ENCODE measurements around the gene EPN3. TPM values are rescaled to one million over a fixed set of nuclear protein-coding genes. Genes with fewer than 3 reads are reported as not detected.

The EPN3 gene
- total RNA-seq, 4 donors from 2014 or later, result 3.0 to 17.3 (median 13.0) TPM

DNA sequence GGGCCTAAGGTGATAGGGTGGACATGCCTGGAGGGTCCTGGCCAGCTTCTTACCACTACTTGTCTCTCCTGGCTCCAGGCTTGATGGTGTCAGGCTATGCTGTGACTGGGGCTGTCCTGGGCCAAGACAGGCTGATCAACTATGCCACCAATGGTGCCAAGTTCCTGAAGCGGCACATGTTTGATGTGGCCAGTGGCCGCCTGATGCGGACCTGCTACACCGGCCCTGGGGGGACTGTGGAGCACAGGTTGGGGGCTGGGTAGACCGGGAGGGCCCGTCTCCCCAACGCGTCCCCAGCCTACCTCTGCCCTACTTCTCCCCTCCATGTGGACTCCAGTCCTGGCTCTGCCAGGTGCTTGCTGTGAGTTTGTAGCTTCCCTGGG lies 18.9 kb downstream of the EPN3 start:
- H3K36me3 ChIP-seq, result peaks cover 0 to 23% (median 0%) of the 10 kb centered on the region in 3 donors
- H3K27ac ChIP-seq, result no peak overlapping the region
- peaks cover 0 to 11% (median 5%) of the 10 kb centered on the region in 4 donors for H3K4me1 ChIP-seq
- no peak overlapping the region for H3K4me3 ChIP-seq
- TF ChIP-seq, protein P1, sequence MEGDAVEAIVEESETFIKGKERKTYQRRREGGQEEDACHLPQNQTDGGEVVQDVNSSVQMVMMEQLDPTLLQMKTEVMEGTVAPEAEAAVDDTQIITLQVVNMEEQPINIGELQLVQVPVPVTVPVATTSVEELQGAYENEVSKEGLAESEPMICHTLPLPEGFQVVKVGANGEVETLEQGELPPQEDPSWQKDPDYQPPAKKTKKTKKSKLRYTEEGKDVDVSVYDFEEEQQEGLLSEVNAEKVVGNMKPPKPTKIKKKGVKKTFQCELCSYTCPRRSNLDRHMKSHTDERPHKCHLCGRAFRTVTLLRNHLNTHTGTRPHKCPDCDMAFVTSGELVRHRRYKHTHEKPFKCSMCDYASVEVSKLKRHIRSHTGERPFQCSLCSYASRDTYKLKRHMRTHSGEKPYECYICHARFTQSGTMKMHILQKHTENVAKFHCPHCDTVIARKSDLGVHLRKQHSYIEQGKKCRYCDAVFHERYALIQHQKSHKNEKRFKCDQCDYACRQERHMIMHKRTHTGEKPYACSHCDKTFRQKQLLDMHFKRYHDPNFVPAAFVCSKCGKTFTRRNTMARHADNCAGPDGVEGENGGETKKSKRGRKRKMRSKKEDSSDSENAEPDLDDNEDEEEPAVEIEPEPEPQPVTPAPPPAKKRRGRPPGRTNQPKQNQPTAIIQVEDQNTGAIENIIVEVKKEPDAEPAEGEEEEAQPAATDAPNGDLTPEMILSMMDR (IDR thresholded peaks at IDR 0.05), result no peak
- no peak for TF ChIP-seq POLR2A (IDR thresholded peaks at IDR 0.05)
- no peaks in the 10 kb centered on the region for H3K9me3 ChIP-seq
- H3K27me3 ChIP-seq, result no peaks in the 10 kb centered on the region
- no peak for DNase-seq

DNA sequence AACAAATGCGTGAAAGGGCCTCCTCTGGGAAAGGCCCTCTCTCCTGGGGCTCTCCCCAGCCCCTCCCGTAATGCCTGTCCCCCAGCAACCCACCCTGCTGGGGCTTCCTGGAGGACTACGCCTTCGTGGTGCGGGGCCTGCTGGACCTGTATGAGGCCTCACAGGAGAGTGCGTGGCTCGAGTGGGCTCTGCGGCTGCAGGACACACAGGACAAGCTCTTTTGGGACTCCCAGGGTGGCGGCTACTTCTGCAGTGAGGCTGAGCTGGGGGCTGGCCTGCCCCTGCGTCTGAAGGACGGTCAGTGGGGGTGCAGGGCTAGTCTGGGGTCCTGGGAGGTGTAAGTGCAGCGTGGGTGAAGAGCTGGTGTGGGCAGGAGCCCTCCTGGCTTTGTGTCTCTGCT lies 19.3 kb downstream of the EPN3 start:
- TF ChIP-seq POLR2A (IDR thresholded peaks at IDR 0.05), result no peak
- TF ChIP-seq, protein P1 (IDR thresholded peaks at IDR 0.05), result no peak
- Histone ChIP-seq H3K4me1 (peaks cover 0 to 11% (median 3%) of the 10 kb centered on the region in 4 donors), H3K27ac (no peak overlapping the region), H3K36me3 (peaks cover 0 to 23% (median 0%) of the 10 kb centered on the region in 3 donors), H3K9me3 (no peaks in the 10 kb centered on the region), H3K27me3 (no peaks in the 10 kb centered on the region), H3K4me3 (no peak overlapping the region)
- no peak for DNase-seq

DNA sequence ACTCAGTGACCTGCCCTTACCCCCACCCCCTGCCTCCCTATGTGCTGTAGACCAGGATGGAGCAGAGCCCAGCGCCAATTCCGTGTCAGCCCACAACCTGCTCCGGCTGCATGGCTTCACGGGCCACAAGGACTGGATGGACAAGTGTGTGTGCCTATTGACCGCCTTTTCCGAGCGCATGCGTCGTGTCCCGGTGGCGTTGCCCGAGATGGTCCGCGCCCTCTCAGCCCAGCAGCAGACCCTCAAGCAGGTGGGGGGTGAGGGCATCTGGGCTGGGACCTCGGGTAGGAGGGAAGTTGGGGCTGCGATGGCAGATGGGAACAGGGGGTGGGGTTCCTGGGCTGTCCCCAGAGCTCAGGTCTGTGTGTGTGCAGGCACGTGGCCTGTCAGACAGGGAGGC lies 21.7 kb downstream of the EPN3 start:
- peaks cover 0 to 23% (median 0%) of the 10 kb centered on the region in 3 donors for H3K36me3 ChIP-seq
- TF ChIP-seq, protein P1 (IDR thresholded peaks at IDR 0.05), result no peak
- TF ChIP-seq POLR2A (IDR thresholded peaks at IDR 0.05), result no peak
- no peak overlapping the region for H3K27ac ChIP-seq
- H3K9me3 ChIP-seq, result no peaks in the 10 kb centered on the region
- no peak overlapping the region for H3K4me3 ChIP-seq
- no peak for DNase-seq
- H3K27me3 ChIP-seq, result peaks cover 0 to 3% of the 10 kb centered on the region in 2 donors
- H3K4me1 ChIP-seq, result peaks cover 0 to 6% (median 5%) of the 10 kb centered on the region in 4 donors

DNA sequence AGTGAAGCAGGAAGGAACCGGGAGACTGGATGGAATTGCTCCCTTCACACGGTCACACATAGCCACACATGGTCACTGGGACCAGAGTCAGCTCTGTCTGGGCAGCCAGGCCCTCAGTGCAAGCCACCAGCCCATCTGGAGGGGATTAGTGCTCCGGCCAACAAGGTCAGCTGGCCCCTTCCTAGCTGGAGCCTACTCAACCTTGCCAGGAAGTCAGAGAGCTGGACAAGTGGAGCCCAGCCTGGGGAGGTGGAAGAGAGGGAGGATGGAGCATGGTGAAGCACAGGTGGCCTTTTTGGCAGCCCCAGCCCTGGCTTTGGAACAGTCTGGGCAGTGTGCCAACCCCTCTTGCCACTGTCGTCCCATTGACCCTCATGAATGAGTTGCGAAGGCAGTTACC lies 24.3 kb downstream of the EPN3 start:
- TF ChIP-seq, protein P1 (IDR thresholded peaks at IDR 0.05), result no peak
- TF ChIP-seq POLR2A (IDR thresholded peaks at IDR 0.05), result no peak
- Histone ChIP-seq H3K27ac (no peak overlapping the region), H3K36me3 (peaks cover 0 to 10% (median 0%) of the 10 kb centered on the region in 3 donors), H3K4me3 (no peak overlapping the region), H3K27me3 (peaks cover 0 to 24% of the 10 kb centered on the region in 2 donors), H3K4me1 (peaks cover 0 to 31% (median 28%) of the 10 kb centered on the region in 4 donors), H3K9me3 (no peaks in the 10 kb centered on the region)
- DNase-seq, result no peak

DNA sequence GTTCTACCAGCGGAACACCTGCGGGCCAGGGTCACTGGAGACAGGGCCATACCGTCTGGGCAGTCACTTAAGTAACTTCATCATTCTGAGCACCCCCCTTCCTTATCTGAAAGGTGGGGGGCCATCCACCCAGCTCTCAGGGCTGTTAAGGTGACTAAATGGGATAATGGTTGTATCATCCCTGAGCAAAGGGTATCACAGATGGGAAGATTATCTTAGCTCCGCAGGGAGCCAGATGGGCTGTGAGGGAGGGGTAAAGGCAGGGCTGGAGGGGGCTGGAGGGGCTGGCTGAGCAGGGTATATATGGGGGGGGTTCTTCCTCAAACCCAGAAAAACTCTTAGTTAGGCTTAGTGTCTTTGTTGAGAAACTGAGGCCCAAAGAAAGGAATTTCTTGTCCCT lies 25.1 kb downstream of the EPN3 start:
- peaks cover 0 to 37% (median 30%) of the 10 kb centered on the region in 4 donors for H3K4me1 ChIP-seq
- H3K27me3 ChIP-seq, result peaks cover 0 to 33% of the 10 kb centered on the region in 2 donors
- no peak for TF ChIP-seq POLR2A (IDR thresholded peaks at IDR 0.05)
- TF ChIP-seq, protein P1 (IDR thresholded peaks at IDR 0.05), result no peak
- no peak overlapping the region for H3K27ac ChIP-seq
- DNase-seq, result no peak
- H3K9me3 ChIP-seq, result no peaks in the 10 kb centered on the region
- no peak overlapping the region for H3K4me3 ChIP-seq
- H3K36me3 ChIP-seq, result peaks cover 0 to 7% (median 0%) of the 10 kb centered on the region in 3 donors

DNA sequence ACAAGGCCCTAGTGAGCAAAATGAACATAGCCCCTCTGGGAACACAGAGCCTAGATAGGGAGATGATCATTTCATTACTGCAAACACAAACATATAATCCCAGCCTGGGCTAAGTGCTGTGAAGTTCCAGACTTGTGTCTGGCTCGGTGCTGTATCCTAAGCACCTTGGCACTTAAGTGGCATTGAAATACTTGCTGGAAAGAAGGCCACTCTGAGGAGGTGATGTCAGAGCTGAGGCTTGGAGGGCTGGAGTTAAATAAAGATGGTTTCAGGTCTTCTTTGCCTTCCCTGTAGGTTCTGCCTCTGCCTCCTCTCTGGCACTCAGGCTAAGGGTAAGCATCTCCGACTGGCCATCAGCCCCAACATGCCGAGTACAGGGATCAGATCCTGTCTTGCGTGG lies 25.6 kb downstream of the EPN3 start:
- peaks cover 0 to 37% (median 30%) of the 10 kb centered on the region in 4 donors for H3K4me1 ChIP-seq

More for the DNA sequence above, 25.6 kb downstream of the EPN3 start:
- DNase-seq, result no peak
- H3K27ac ChIP-seq, result no peak overlapping the region
- TF ChIP-seq, protein P1 (IDR thresholded peaks at IDR 0.05), result no peak
- TF ChIP-seq POLR2A (IDR thresholded peaks at IDR 0.05), result no peak
- H3K27me3 ChIP-seq, result peaks cover 0 to 36% of the 10 kb centered on the region in 2 donors
- no peaks in the 10 kb centered on the region for H3K9me3 ChIP-seq
- no peak overlapping the region for H3K4me3 ChIP-seq
- H3K36me3 ChIP-seq, result peaks cover 0 to 7% (median 0%) of the 10 kb centered on the region in 3 donors
